Breast epithelium (tissue), 4 donors: ENCODE data around the gene TMEM163. TPM values are rescaled to one million over a fixed set of nuclear protein-coding genes. Genes with fewer than 3 reads are reported as not detected.
A peak's percentile ranks its signal among the peaks of the same experiment; 100 is the strongest.

Source experiments
- DNase-seq, 2 donors: peaks; one replicate each; pipeline ENCODE4 v3.0.0-alpha.2; 2019; ENCODE audit warnings: low spot score in 2 of 2
- H3K27ac ChIP-seq, 2 donors: fragments of 200-600 bp; sonication (generic) in 1 of 2; one replicate each; pipeline ENCODE4 v1.5.1; 2016 to 2019; ENCODE audit warnings: mild to moderate bottlenecking in 1 of 2
- H3K27me3 ChIP-seq, 2 donors: fragments of 200-600 bp; sonication (generic) in 1 of 2; one replicate each; pipeline versions ENCODE4 v1.5.1 to v1.6.0; 2017 to 2019; ENCODE audit warnings: control low read depth in 1 of 2, mild to moderate bottlenecking in 1 of 2
- H3K36me3 ChIP-seq: fragments of 200-600 bp; one replicate; pipeline ENCODE4 v1.5.1; 2019
- H3K4me1 ChIP-seq, 2 donors: fragments of 200-600 bp; sonication (generic); one replicate each; pipeline ENCODE4 v1.5.1; 2016 to 2019; ENCODE audit warnings: control low read depth in 1 of 2
- H3K4me3 ChIP-seq, 3 donors: fragments of 200-600 bp; sonication (generic); 1 replicate in 2 of 3; 2 replicates in 1 of 3; pipeline ENCODE4 v1.5.1; 2016 to 2019; ENCODE audit warnings: mild to moderate bottlenecking in 3 of 3, moderate library complexity in 2 of 3
- H3K9me3 ChIP-seq, 2 donors: fragments of 200-600 bp; sonication (generic) in 1 of 2; one replicate each; pipeline ENCODE4 v1.5.1; 2016 to 2019; ENCODE audit warnings: control low read depth in 1 of 2
- POLR2A ChIP-seq: fragments of 450-650 bp; IDR thresholded peaks from one replicate; pipeline ENCODE4 v1.6.1; 2016; ENCODE audit warnings: antibody characterized with exemption, mild to moderate bottlenecking, moderate library complexity
- POLR2AphosphoS5 ChIP-seq, 3 donors: sonication (generic); formaldehyde crosslinking; IDR thresholded peaks; one replicate each; pipeline ENCODE4 v1.6.1; 2017; ENCODE audit warnings: antibody characterized with exemption in 3 of 3
- intact Hi-C: fragments of 100-400 bp; cut with DNase I; formaldehyde crosslinking; loops from one replicate; pipeline ENCODE4 v1.15.1; 2023; ENCODE audit warnings: low total_unique reads
- total RNA-seq, 3 donors: library from RNA; depleted of rRNA; stranded (reverse); fragments of >200 nt; gene quantifications; one replicate each; pipeline ENCODE4 v1.1.0, GENCODE V29; 2016
- TF ChIP-seq, protein P1 (sequence below), 3 donors: fragments of 450-650 bp; IDR thresholded peaks; one replicate each; pipeline ENCODE4 v1.5.1; 2016 to 2017; ENCODE audit warnings: antibody characterized with exemption in 3 of 3, mild to moderate bottlenecking in 3 of 3, moderate library complexity in 3 of 3

TMEM163 gene
- total RNA-seq, 3 donors from 2014 or later = 0.32 to 1.5 (median 0.66) TPM

- TF ChIP-seq, protein P1, sequence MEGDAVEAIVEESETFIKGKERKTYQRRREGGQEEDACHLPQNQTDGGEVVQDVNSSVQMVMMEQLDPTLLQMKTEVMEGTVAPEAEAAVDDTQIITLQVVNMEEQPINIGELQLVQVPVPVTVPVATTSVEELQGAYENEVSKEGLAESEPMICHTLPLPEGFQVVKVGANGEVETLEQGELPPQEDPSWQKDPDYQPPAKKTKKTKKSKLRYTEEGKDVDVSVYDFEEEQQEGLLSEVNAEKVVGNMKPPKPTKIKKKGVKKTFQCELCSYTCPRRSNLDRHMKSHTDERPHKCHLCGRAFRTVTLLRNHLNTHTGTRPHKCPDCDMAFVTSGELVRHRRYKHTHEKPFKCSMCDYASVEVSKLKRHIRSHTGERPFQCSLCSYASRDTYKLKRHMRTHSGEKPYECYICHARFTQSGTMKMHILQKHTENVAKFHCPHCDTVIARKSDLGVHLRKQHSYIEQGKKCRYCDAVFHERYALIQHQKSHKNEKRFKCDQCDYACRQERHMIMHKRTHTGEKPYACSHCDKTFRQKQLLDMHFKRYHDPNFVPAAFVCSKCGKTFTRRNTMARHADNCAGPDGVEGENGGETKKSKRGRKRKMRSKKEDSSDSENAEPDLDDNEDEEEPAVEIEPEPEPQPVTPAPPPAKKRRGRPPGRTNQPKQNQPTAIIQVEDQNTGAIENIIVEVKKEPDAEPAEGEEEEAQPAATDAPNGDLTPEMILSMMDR (IDR thresholded peaks at IDR 0.05) = no peak
- TF ChIP-seq POLR2AphosphoS5 (IDR thresholded peaks at IDR 0.05) = no peak
- TF ChIP-seq POLR2A = no peak
- no peaks in the 10 kb centered on the region for H3K36me3 ChIP-seq
- intact Hi-C loops = no loop called here
- no peaks in the 10 kb centered on the region for H3K4me1 ChIP-seq
- DNase-seq = no peak
- peaks cover 0 to 20% of the 10 kb centered on the region in 2 donors for H3K27me3 ChIP-seq
- no peak overlapping the region for H3K27ac ChIP-seq
- no peaks in the 10 kb centered on the region for H3K9me3 ChIP-seq
- H3K4me3 ChIP-seq = no peak overlapping the region
Observed at GRCh38 chr2:134722728-134723127, 3.9 kb upstream of the TMEM163 start.

- intact Hi-C loops = no loop called here
- TF ChIP-seq POLR2A (no peak), POLR2AphosphoS5 (IDR thresholded peaks at IDR 0.05) (no peak)
- TF ChIP-seq, protein P1 (IDR thresholded peaks at IDR 0.05) = no peak
- Histone ChIP-seq H3K4me3 (no peak overlapping the region), H3K9me3 (no peaks in the 10 kb centered on the region), H3K36me3 (no peaks in the 10 kb centered on the region), H3K27ac (no peak overlapping the region), H3K27me3 (peaks cover 0 to 32% of the 10 kb centered on the region in 2 donors), H3K4me1 (no peaks in the 10 kb centered on the region)
- no peak for DNase-seq
Observed at GRCh38 chr2:134721596-134721995, 2.8 kb upstream of the TMEM163 start.

GRCh38 chr2:134718023-134718816, 580 bp downstream of the TMEM163 start:
- DNase-seq = no peak
- no peaks in the 10 kb centered on the region for H3K4me1 ChIP-seq
- no peak overlapping the region for H3K27ac ChIP-seq
- H3K4me3 ChIP-seq = peak overlapping the region; percentile 16 to 71 (median 58)
- H3K36me3 ChIP-seq = no peaks in the 10 kb centered on the region
- peaks cover 0 to 34% of the 10 kb centered on the region in 2 donors for H3K27me3 ChIP-seq
- intact Hi-C loops = no loop called here
- H3K9me3 ChIP-seq = no peaks in the 10 kb centered on the region
- TF ChIP-seq POLR2A (no peak), POLR2AphosphoS5 (IDR thresholded peaks at IDR 0.05) (no peak)
- TF ChIP-seq, protein P1 (IDR thresholded peaks at IDR 0.05) = no peak

DNA sequence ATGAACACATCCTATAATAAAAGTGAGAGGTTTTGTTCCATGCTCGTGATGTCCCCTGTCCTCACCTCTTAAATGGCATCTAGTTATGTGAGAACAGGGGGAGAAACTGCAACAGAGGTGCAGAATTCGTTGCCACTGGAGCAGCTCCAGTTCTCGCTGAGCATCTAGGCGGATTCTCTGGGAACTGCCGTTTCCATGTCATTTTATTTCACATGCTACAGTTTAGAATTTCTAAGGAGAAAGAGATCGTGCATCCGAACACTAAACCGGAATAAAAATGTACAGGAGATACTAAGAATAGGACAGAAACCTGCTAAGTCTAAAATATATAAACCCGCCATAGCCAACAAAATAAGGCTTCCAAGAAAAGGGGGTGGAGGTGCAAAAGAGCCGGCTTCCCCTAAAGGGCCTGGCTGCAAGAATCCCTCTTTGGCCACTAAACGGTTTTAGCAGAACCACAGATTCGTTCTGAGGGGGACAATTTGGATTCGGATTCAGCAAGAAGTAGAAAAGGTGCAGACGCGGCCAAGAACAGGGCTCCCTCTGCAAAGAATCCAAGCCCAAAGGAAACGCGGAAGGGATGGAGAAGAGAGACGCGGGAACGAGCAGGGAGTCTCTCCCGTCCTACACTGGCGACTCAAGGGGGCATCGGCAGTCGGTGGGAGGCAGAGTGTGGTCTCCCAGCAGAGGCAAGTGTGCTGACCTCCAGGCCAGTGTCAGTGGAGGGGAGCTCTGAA, 1.3 kb downstream of the TMEM163 start:
- TF ChIP-seq, protein P1 (IDR thresholded peaks at IDR 0.05) = no peak
- TF ChIP-seq POLR2A = no peak
- no peak for TF ChIP-seq POLR2AphosphoS5 (IDR thresholded peaks at IDR 0.05)
- H3K27me3 ChIP-seq = peaks cover 0 to 34% of the 10 kb centered on the region in 2 donors
- intact Hi-C loops = no loop called here
- no peaks in the 10 kb centered on the region for H3K36me3 ChIP-seq
- no peaks in the 10 kb centered on the region for H3K9me3 ChIP-seq
- H3K4me1 ChIP-seq = no peaks in the 10 kb centered on the region
- H3K4me3 ChIP-seq = peak overlapping the region in 2 of 3 donors; percentile 58 to 71
- DNase-seq = no peak
- H3K27ac ChIP-seq = no peak overlapping the region

DNA sequence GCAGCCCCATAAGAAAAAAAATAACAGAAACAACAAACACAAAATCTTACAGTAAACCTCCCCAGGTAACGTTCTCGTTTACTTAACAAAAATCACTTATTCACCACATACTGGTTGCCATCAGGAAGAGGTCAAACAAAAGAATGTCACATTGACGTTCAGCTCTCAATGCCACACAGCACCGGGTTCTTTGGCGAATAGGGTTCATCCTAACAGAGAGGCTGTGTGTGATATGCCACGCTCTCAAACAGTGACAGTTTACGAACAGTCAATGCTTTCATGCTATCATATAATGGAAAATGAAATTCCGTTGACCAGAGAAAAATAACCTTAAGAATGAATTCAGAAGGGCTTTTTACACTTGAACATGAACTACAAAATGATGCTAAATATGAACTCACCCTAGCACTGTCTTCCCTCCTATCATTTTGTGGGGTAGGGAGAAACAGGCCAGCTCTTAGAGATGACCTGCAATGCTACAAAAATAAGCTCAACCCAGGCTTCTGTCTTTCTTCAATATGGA, 2.0 kb downstream of the TMEM163 start:
- Histone ChIP-seq H3K4me1 (no peaks in the 10 kb centered on the region), H3K27me3 (peaks cover 0 to 34% of the 10 kb centered on the region in 2 donors), H3K36me3 (no peaks in the 10 kb centered on the region), H3K9me3 (no peaks in the 10 kb centered on the region), H3K4me3 (no peak overlapping the region), H3K27ac (no peak overlapping the region)
- DNase-seq = no peak
- no peak for TF ChIP-seq POLR2A
- TF ChIP-seq, protein P1 (IDR thresholded peaks at IDR 0.05) = no peak
- no peak for TF ChIP-seq POLR2AphosphoS5 (IDR thresholded peaks at IDR 0.05)
- intact Hi-C loops = no loop called here
